OCI-LY7 (cell line): Measurements from ENCODE around the gene ZNF438. TPM values are rescaled to one million over a fixed set of nuclear protein-coding genes. Genes with fewer than 3 reads are reported as not detected.

Source experiments
- BruUV-seq: library from RNA; stranded (reverse); fragments of 400-500 nt; replicated peaks from 2 replicates; lab custom pipeline; 2021; lab: Mats Ljungman, UMichigan
- CTCF ChIA-PET: fragments of 300-600 bp; sonication (Branson Sonifier 250); formaldehyde crosslinking; loops from one replicate; lab custom pipeline; 2022; ENCODE audit warnings: antibody characterized with exemption; ENCODE audit not compliant: unreplicated experiment; lab: Charles Lee
- POLR2A ChIA-PET: fragments of 300-600 bp; sonication (Branson Sonifier 250); formaldehyde crosslinking; loops from one replicate; lab custom pipeline; 2022; ENCODE audit warnings: antibody characterized with exemption; lab: Charles Lee
- DNase-seq: peaks from one replicate; pipeline ENCODE4 v3.0.0-alpha.2; 2015; ENCODE audit warnings: low spot score
- H2AFZ ChIP-seq: fragments of 200-600 bp; sonication (generic), shearing (Covaris generic); 2 replicates; pipeline ENCODE4 v1.6.1; 2014; ENCODE audit warnings: mild to moderate bottlenecking, antibody characterized with exemption, low read length, moderate library complexity
- H3K27ac ChIP-seq: fragments of 200-600 bp; sonication (generic); 2 replicates; pipeline ENCODE4 v1.5.1; 2014; ENCODE audit warnings: mixed run types, low read depth, mild to moderate bottlenecking, moderate library complexity, low read length, inconsistent platforms; ENCODE audit not compliant: poor library complexity, severe bottlenecking
- H3K36me3 ChIP-seq: fragments of 200-600 bp; sonication (generic); 2 replicates; pipeline ENCODE4 v1.6.1; 2014; ENCODE audit warnings: mild to moderate bottlenecking, antibody characterized with exemption, low read length, moderate library complexity, mixed read lengths; ENCODE audit not compliant: insufficient read depth
- H3K4me1 ChIP-seq: fragments of 200-600 bp; sonication (generic); 2 replicates; pipeline ENCODE4 v1.5.1; 2014; ENCODE audit warnings: mild to moderate bottlenecking, low read length; ENCODE audit not compliant: insufficient read depth, poor library complexity, severe bottlenecking
- H3K4me2 ChIP-seq: fragments of 200-600 bp; sonication (generic); 2 replicates; pipeline ENCODE4 v1.6.1; 2014; ENCODE audit warnings: mild to moderate bottlenecking, low read length
- H3K4me3 ChIP-seq: fragments of 200-600 bp; sonication (generic); 2 replicates; pipeline ENCODE4 v1.5.1; 2014; ENCODE audit warnings: mild to moderate bottlenecking, low read depth, low read length; ENCODE audit not compliant: poor library complexity, severe bottlenecking
- H3K79me2 ChIP-seq: fragments of 200-600 bp; sonication (generic); 2 replicates; pipeline ENCODE4 v1.6.1; 2016; ENCODE audit warnings: low read depth, mild to moderate bottlenecking, low read length, moderate library complexity, mixed read lengths; ENCODE audit not compliant: insufficient read depth
- H3K9me2 ChIP-seq: fragments of 200-600 bp; sonication (generic); 2 replicates; pipeline ENCODE4 v1.6.1; 2016; ENCODE audit warnings: mild to moderate bottlenecking, low read length, mixed read lengths; ENCODE audit not compliant: insufficient read depth
- H3K9me3 ChIP-seq: fragments of 200-600 bp; sonication (generic); 2 replicates; pipeline ENCODE4 v1.6.1; 2014; ENCODE audit warnings: mild to moderate bottlenecking, mixed run types, low read length, mixed read lengths
- H4K20me1 ChIP-seq: fragments of 200-600 bp; sonication (generic); 2 replicates; pipeline ENCODE4 v1.6.1; 2014; ENCODE audit warnings: mild to moderate bottlenecking, antibody characterized with exemption, low read length, moderate library complexity, mixed read lengths; ENCODE audit not compliant: insufficient read depth
- EZH2phosphoT487 ChIP-seq: fragments of 200-600 bp; sonication (generic); IDR thresholded peaks from 2 replicates; pipeline ENCODE4 v1.6.1; 2018; ENCODE audit warnings: low read depth, borderline replicate concordance, mild to moderate bottlenecking, mixed run types, antibody characterized with exemption, low read length, moderate library complexity, mixed read lengths
- intact Hi-C: fragments of 100-400 bp; cut with micrococcal nuclease; formaldehyde crosslinking; loops from one replicate; pipeline ENCODE4 v1.10.0; 2022; ENCODE audit not compliant: unreplicated experiment
- total RNA-seq, 2 experiments: library from RNA; depleted of rRNA in 1 of 2; stranded (reverse); fragments of >200 nt in 1 of 2; shearing (Covaris generic) in 1 of 2; gene quantifications; 2 replicates each; pipeline ENCODE4 v1.2.3, GENCODE V29; 2014 to 2022
- TF ChIP-seq, protein P1 (sequence below): fragments of 200-600 bp; sonication (generic); conservative IDR thresholded peaks from 2 replicates; pipeline ENCODE4 v1.5.1; 2014; ENCODE audit warnings: mild to moderate bottlenecking, antibody characterized with exemption, low read length, moderate library complexity, mixed read lengths

The ZNF438 gene
- total RNA-seq, 2 experiments from 2014 or later, result 2.0 to 2.5 TPM

GRCh38 chr10:30854656-30855055, 177.0 kb downstream of the ZNF438 start:
- Histone ChIP-seq H4K20me1 (no peaks in the 10 kb centered on the region), H3K9me3 (no peaks in the 10 kb centered on the region), H3K9me2 (no peaks in the 10 kb centered on the region), H3K79me2 (no peaks in the 10 kb centered on the region), H2AFZ (no peak overlapping the region), H3K36me3 (no peaks in the 10 kb centered on the region), H3K4me3 (no peak overlapping the region), H3K27ac (no peak overlapping the region), H3K4me2 (no peak overlapping the region), H3K4me1 (no peaks in the 10 kb centered on the region)
- CTCF ChIA-PET, result no interaction called here
- POLR2A ChIA-PET, result interaction anchor here (0.6 to 1.1 kb wide), 3 partner anchors 33 to 899 kb away, joined by 3 to 4 read pairs (median 4); no protein-coding TSS in a partner anchor
- no TSS peak for BruUV-seq
- no peak for DNase-seq
- intact Hi-C loops, result no loop called here
- no peak for TF ChIP-seq EZH2phosphoT487
- TF ChIP-seq, protein P1, sequence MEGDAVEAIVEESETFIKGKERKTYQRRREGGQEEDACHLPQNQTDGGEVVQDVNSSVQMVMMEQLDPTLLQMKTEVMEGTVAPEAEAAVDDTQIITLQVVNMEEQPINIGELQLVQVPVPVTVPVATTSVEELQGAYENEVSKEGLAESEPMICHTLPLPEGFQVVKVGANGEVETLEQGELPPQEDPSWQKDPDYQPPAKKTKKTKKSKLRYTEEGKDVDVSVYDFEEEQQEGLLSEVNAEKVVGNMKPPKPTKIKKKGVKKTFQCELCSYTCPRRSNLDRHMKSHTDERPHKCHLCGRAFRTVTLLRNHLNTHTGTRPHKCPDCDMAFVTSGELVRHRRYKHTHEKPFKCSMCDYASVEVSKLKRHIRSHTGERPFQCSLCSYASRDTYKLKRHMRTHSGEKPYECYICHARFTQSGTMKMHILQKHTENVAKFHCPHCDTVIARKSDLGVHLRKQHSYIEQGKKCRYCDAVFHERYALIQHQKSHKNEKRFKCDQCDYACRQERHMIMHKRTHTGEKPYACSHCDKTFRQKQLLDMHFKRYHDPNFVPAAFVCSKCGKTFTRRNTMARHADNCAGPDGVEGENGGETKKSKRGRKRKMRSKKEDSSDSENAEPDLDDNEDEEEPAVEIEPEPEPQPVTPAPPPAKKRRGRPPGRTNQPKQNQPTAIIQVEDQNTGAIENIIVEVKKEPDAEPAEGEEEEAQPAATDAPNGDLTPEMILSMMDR, result no peak

DNA sequence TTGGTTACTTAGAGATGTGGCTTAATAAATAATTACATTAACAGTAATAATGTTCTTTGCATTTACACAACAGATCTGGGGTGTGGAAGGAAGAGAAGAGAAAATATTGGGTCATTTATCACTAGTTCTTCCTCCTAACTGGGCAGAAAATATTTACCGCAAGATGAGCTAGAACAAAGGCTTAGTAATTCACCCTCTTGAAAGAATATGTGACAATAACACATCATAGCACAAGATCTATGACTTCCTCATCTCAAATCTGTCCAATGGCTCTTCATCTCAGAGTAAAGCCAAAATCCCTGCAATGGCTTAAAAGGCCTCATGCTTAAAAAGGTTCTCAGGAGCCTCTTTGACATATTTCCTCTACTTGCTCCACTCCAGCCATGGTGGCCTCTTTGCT, 178.6 kb downstream of the ZNF438 start:
- intact Hi-C loops, result no loop called here
- no peaks in the 10 kb centered on the region for H3K79me2 ChIP-seq
- DNase-seq, result no peak
- ChIA-PET CTCF (no interaction called here), POLR2A (no interaction called here)
- no TSS peak for BruUV-seq
- no peak overlapping the region for H3K4me2 ChIP-seq
- H3K9me3 ChIP-seq, result no peaks in the 10 kb centered on the region
- no peaks in the 10 kb centered on the region for H3K9me2 ChIP-seq
- H3K27ac ChIP-seq, result no peak overlapping the region
- H2AFZ ChIP-seq, result no peak overlapping the region
- no peaks in the 10 kb centered on the region for H4K20me1 ChIP-seq
- H3K36me3 ChIP-seq, result no peaks in the 10 kb centered on the region
- TF ChIP-seq, protein P1, result no peak
- TF ChIP-seq EZH2phosphoT487, result no peak
- H3K4me1 ChIP-seq, result no peaks in the 10 kb centered on the region
- H3K4me3 ChIP-seq, result no peak overlapping the region

GRCh38 chr10:30850776-30851175, 180.9 kb downstream of the ZNF438 start:
- DNase-seq, result no peak
- Histone ChIP-seq H4K20me1 (no peaks in the 10 kb centered on the region), H3K36me3 (no peaks in the 10 kb centered on the region), H3K9me2 (no peaks in the 10 kb centered on the region), H3K27ac (no peak overlapping the region), H3K4me2 (no peak overlapping the region), H3K9me3 (no peaks in the 10 kb centered on the region), H3K4me1 (no peaks in the 10 kb centered on the region), H2AFZ (no peak overlapping the region), H3K79me2 (no peaks in the 10 kb centered on the region), H3K4me3 (no peak overlapping the region)
- no peak for TF ChIP-seq EZH2phosphoT487
- BruUV-seq, result no TSS peak
- intact Hi-C loops, result no loop called here
- POLR2A ChIA-PET, result no interaction called here
- CTCF ChIA-PET, result no interaction called here
